GM21619 (cell line): ENCODE measurements around the gene RTBDN.

ENCODE experiments used
- ATAC-seq: cut with Tn5 transposase; IDR thresholded peaks from one replicate; pipeline ENCODE4 v1.9.1; 2021; ENCODE audit not compliant: unreplicated experiment

RTBDN gene

GRCh38 chr19:12783291-12783848, 51.0 kb downstream of the RTBDN start:
- ATAC-seq = no peak

DNA sequence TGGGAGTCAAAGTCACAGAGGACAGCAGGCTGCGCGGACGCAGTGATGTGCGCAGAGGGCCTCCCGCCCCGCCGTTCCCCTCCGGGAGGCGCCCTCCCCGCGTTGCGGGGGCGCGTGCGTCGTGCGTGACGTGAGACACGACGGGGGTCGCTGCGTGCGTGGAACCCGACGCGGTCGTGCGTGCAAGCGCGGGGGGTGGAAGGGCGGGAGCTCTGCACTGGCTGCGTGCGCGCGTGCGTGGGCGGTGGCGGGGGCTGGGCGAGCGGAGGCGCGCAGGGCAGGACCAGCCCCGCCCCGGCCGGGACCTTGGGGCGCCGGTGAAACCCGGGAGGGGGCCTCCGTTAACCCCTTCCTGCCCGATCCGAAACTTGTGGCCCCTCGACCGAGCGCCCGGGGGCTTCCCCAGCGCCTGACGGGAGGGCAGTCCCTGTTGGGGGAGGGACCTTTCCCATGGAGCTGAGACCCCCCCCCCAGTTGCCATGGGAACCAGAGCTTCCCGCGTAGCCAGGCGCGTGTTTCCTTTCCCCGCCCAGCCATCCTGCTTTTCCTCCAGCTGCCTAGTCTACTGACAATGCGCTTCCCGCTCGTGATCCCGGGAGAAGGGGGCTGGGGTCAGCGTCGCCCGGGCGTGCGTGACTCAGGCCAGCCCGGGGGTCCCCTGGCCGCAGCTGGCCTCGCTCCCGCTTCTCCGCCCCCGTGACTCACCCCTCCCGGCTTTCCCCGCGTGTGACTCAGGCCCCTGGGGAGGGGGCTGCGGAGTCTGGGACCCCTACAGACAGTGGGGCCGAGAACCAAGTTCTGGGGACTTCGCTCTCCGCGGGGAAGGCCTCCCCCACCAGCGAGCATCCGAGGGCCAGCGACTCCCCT, 51.7 kb downstream of the RTBDN start:
- no peak for ATAC-seq

DNA sequence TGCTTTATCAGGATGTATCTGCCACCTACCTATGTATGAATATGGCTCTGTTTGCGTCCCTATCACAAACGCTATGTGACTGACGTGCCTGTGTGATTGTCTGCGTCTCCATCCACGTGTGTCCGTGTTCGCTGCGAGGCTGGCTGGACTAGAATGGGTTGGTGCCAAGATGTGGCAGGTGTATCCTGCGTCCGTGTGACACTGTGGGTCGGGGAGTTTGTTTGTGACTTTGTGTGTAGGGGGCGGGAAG, 52.3 kb downstream of the RTBDN start:
- ATAC-seq = no peak

DNA sequence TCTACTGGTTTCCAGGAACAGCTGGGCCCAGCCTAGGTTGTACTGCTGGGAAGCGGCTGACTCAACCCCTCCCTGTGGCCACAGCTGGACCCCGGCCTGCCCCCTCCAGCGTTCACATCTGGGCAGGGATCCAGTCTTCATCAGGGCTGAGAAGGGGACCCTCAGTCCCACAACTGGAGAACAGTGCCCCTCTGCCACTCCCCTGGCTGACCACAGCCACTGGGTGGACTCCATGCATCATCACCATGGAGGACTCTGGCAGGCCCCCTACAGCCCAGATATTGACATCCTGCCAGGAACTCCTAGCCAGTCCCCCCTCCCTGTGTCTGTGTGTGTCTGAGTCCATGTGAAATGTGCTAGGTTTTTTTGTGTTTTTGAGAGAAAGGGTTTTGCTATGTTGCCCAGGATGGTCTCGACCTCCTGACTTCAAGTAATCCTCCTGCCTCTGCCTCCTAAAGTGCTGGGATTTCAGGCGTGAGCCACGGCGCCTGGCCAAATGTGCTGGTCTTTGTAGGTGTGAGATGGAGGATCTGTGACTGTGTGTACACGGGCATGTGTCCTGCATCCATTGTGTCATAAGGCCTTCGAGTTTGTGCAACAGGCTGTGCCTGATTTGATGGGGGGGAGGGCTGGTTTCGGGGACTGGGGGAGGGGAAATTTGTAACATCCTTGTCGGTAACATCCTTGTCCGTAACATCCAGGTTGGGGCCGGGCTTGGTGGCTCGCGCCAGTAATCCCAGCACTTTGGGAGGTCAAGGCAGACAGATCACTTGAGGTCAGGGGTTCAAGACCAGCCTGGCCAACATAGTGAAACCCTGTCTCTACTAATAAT, 55.0 kb downstream of the RTBDN start:
- no peak for ATAC-seq

GRCh38 chr19:12778905-12779161, 55.5 kb downstream of the RTBDN start:
- no peak for ATAC-seq

GRCh38 chr19:12778017-12778904, 56.1 kb downstream of the RTBDN start:
- no peak for ATAC-seq

DNA sequence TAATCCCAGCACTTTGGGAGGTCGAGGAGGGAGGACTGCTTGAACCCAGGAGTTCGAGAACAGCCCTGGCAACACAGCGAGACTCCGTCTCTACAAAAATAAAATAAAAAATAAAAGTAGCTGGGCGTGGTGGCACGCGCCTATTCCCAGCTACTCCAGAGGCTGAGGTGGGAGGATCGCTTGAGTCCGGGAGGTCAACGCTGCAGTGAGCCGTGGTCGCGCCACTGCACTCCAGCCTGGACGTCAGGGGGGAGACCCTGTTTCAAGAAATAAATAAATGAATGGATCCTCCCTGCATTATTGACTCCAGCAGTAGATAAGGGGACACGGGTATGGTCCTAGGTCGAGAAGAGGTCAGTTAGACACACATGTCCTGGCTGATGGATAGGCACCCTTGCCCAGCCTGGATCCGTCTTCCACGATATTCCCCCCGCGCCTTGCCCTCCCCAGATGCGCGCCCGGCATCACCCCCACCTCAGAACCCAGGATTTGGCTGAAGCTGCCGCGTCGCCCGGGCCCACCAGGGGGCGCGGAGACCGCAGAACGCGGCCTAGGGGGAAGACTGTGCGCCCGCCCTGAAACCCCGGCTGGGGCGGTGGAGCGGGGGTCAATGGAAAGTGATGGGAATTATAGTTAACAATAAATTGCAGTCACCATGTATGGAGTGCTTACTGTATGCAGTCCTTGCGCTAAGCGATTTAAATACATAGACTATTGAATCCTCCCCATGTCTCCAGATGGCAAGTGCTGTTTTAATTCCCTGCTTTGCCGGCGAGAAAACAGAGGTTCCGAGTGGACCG, 57.0 kb downstream of the RTBDN start:
- no peak for ATAC-seq
